Muscle layer of colon (tissue), 2 donors: ENCODE measurements around the gene FECH.

Experiments
- H3K27ac ChIP-seq: one replicate; pipeline ENCODE4 v1.7.0; 2013; ENCODE audit warnings: low read depth, mild to moderate bottlenecking, low read length, moderate library complexity
- H3K27me3 ChIP-seq, 2 donors: one replicate each; pipeline ENCODE4 v1.7.0; 2013; ENCODE audit warnings: low read length in 2 of 2, mild to moderate bottlenecking in 2 of 2; ENCODE audit not compliant: insufficient read depth in 2 of 2, control insufficient read depth in 1 of 2
- H3K36me3 ChIP-seq: one replicate; pipeline ENCODE4 v1.7.0; 2013; ENCODE audit warnings: mild to moderate bottlenecking, low read length; ENCODE audit not compliant: insufficient read depth
- H3K4me1 ChIP-seq: one replicate; pipeline ENCODE4 v1.7.0; 2013; ENCODE audit warnings: mild to moderate bottlenecking, low read length; ENCODE audit not compliant: insufficient read depth
- H3K4me3 ChIP-seq, 2 donors: one replicate each; pipeline ENCODE4 v1.7.0; 2013; ENCODE audit warnings: low read length in 2 of 2, low read depth in 1 of 2, mild to moderate bottlenecking in 1 of 2, moderate library complexity in 1 of 2
- H3K9ac ChIP-seq: one replicate; pipeline ENCODE4 v1.7.0; 2013; ENCODE audit warnings: low read length
- H3K9me3 ChIP-seq: one replicate; pipeline ENCODE4 v1.7.0; 2013; ENCODE audit warnings: mild to moderate bottlenecking, low read length
- donor health status: abdominal sarcoma.
- donor health status: Adenocarcinoma of cecum.

Gene FECH

DNA sequence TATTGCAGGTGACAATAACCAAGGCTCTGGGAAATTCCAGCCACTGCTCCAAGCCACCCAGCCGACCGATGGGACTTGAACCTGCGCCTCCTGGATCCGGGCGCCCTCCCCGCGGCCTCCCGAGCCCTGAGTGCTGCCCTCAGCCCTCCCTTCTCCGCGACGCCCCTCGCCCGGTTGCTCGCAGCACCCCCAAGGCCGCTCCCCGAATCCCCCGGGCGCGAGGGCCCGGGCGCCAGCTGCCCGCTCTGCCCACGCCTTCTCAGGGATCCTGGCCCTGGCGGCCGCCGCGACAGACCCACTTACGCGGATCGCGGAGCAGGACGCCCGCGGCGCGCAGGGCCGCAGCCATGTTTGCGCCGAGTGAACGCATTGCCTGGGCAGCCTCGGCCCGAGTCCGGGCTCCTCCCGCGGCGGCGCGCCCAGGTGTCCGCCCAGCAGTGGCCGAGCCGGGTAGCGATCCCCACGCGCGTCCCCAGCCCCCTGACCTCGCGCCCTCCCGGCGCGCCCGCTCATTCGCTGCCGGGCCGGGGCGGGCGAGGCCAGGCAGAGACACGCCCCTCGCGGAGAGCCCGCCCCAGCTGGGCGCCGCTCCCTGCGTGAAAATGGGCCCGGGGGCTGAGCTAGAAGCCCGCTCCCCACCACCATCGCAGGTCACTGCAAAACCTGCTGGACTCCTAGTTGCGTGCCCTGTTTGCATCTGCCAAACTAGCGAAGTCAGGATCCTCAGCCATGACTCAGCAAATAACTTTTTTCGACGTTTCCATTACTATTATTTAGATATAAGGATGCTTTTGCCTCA lies at the start of gene FECH:
Gene FECH, minus strand, starts transcription at position 452 of the 799 bp plus-strand sequence. Its CDS starts 82 bp downstream, at position 370.
- Histone ChIP-seq H3K9me3 (no peaks in the 10 kb centered on the region), H3K36me3 (no peaks in the 10 kb centered on the region), H3K27ac (peak within 1 kb of the TSS; percentile 73), H3K9ac (peak within 1 kb of the TSS; percentile 81), H3K27me3 (no peaks in the 10 kb centered on the region), H3K4me3 (peak within 1 kb of the TSS; percentile 80 to 89), H3K4me1 (peaks cover 10% of the 10 kb centered on the region)

DNA sequence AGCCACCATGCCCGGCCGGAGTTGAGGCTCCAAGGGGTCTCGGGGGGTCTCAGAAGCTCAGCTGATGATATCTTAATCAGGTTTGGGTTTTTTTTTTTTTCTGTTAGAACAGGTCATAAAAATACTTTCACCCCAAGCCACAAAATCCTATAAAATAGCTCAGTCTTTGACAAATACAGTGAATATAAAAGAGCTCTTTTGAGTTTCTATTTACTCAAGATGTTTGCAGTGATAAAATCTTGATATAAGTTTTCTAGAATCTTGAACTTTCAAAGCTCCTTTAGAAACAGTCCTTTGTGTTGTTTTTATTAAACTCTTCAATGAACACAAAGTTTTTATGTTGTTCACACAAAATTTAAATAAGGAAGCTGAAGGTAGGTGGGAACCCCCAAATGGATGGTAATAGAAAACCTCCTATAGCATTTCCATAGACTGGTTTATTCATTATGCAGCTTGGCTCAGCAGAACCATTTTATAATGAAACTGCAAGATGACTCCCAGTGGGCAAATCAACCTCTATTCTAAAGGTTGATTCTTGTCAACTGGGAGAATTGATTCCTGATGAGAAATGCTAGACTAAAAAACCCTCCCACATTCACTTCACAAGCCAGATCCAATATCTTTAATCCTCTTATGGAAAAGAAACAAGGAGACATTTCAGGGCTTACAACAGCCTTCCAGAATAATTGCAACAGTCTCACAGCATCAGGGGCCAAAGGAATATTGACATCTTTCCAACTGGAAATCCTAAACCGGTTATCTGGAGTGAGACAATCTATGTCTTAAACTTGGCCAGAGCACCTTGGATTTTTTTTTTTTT lies 48.7 kb upstream of the FECH start:
- Histone ChIP-seq H3K9ac (no peak overlapping the region), H3K27me3 (no peaks in the 10 kb centered on the region), H3K9me3 (no peaks in the 10 kb centered on the region), H3K4me1 (peaks cover 9% of the 10 kb centered on the region), H3K27ac (no peak overlapping the region), H3K36me3 (no peaks in the 10 kb centered on the region), H3K4me3 (no peak overlapping the region)

- Histone ChIP-seq H3K27me3 (no peaks in the 10 kb centered on the region), H3K9ac (no peak overlapping the region), H3K4me3 (no peak overlapping the region), H3K27ac (no peak overlapping the region), H3K9me3 (no peaks in the 10 kb centered on the region), H3K36me3 (no peaks in the 10 kb centered on the region), H3K4me1 (peaks cover 9% of the 10 kb centered on the region)
Measured at GRCh38 chr18:57631697-57632096, 45.2 kb upstream of the FECH start.

DNA sequence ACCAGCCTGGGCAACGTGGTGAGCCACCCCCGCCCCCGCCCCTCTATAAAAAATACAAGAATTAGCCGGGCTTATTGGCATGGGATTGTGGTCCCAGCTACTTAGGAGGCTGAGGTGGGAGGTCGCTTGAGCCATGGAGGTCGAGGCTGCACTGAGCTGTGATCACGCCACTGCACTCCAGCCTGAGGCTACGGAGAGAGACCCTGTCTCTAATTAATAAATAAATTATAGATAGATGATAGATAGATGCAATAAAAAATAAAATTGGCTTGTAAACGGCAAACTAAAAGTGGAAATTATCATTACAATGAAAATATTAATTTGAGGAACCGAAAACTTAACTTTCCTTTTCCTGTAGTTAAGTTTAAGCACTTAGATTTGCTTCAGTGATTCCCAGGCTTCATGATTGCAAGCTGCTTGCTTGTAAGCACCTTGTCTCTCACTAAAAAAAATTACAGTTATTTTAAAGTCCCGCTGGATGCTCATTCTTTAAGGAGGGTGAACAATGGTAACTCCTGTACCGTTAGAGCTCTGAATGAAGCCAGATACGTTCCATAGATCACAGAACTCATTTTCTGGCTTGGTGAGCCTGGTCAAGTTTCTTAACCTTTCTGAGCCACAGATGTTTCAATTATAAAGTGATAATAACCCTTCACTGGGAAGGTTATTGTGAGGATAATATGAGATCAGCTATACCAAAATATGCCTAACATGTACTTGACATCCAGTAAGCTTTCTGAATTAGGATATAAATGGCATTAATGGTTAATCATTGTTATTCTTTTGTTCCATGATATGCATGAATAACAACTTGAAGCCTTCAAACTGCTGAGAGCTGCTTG lies 44.5 kb upstream of the FECH start:
- Histone ChIP-seq H3K36me3 (no peaks in the 10 kb centered on the region), H3K27me3 (no peaks in the 10 kb centered on the region), H3K4me3 (peak overlapping the region; percentile 45 to 95), H3K9me3 (no peaks in the 10 kb centered on the region), H3K9ac (peak overlapping the region; percentile 44), H3K27ac (peak overlapping the region; percentile 59), H3K4me1 (peaks cover 9% of the 10 kb centered on the region)

DNA sequence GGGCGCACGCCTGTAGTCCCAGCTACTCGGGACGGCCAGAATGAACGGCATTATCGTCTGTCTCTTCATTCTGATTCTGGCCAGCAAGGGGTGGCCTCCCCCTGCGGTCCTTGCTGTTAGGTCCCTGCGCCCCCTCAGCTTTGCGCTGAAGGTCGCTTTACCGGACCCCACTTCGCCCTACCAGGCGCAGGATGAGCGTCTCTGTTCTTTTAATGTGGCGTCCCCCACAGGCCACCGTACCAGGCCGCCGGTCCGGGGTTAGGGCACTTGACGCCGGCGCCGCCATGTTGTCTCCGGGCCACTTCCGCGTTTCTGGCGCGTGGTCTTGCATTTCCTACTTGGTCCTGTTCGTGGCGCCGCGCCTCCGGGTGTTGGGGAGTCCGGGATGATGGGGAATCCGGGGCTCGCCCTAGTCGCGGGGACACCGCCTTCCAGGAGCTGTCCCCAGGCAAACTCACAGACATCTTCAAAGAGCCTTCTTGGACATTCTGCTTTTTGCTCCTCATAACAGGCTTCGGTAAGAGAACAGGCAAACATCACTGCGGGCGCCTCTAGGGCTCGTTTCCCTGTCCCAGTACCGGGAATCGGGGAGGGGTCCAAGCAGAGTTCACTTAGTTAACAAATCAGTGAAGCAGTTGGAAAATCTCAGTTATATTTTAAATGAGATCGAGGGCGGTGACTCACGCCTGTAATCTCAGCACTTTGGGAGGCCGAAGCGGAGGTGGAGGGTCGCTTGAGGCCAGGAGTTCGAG lies 43.7 kb upstream of the FECH start:
- Histone ChIP-seq H3K4me3 (peak overlapping the region; percentile 45 to 95), H3K9ac (peak overlapping the region; percentile 44), H3K9me3 (no peaks in the 10 kb centered on the region), H3K4me1 (peaks cover 9% of the 10 kb centered on the region), H3K27ac (peak overlapping the region; percentile 59), H3K27me3 (no peaks in the 10 kb centered on the region), H3K36me3 (no peaks in the 10 kb centered on the region)

- Histone ChIP-seq H3K9ac (no peak overlapping the region), H3K36me3 (no peaks in the 10 kb centered on the region), H3K27ac (peak overlapping the region; percentile 59), H3K9me3 (no peaks in the 10 kb centered on the region), H3K4me3 (peak overlapping the region in 1 of 2 donors; percentile 95), H3K4me1 (peaks cover 9% of the 10 kb centered on the region), H3K27me3 (no peaks in the 10 kb centered on the region)
Measured at GRCh38 chr18:57629422-57629821, 42.9 kb upstream of the FECH start.

DNA sequence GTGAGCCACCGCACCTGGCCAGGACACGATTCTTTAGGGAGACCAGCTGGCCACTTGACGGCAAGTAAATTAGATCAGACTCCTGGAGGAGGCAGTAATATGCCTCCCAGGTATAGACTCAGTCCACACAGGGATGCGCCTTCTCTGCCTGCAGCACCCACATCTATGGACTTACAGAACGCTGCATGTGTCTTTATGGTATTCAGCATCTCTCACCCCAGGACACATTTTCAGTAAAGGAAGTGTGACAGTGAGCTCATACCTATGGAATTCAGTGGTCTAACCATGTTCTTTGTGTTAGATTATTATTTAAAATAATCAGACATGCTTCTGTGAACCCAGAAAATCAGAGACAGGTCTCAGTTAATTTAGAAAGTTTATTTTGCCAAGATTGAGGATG lies 41.0 kb upstream of the FECH start:
- H3K9me3 ChIP-seq, result no peaks in the 10 kb centered on the region
- H3K27ac ChIP-seq, result no peak overlapping the region
- no peak overlapping the region for H3K9ac ChIP-seq
- peaks cover 9% of the 10 kb centered on the region for H3K4me1 ChIP-seq
- no peaks in the 10 kb centered on the region for H3K27me3 ChIP-seq
- no peaks in the 10 kb centered on the region for H3K36me3 ChIP-seq
- no peak overlapping the region for H3K4me3 ChIP-seq

GRCh38 chr18:57624988-57625387 lies 38.5 kb upstream of the FECH start:
- H3K27ac ChIP-seq, result no peak overlapping the region
- no peak overlapping the region for H3K9ac ChIP-seq
- H3K4me1 ChIP-seq, result peaks cover 9% of the 10 kb centered on the region
- no peak overlapping the region for H3K4me3 ChIP-seq
- no peaks in the 10 kb centered on the region for H3K9me3 ChIP-seq
- H3K27me3 ChIP-seq, result no peaks in the 10 kb centered on the region
- H3K36me3 ChIP-seq, result no peaks in the 10 kb centered on the region

- H3K27me3 ChIP-seq, result no peaks in the 10 kb centered on the region
- H3K9me3 ChIP-seq, result no peaks in the 10 kb centered on the region
- peak overlapping the region; percentile 78 for H3K9ac ChIP-seq
- no peaks in the 10 kb centered on the region for H3K36me3 ChIP-seq
- H3K4me3 ChIP-seq, result peak overlapping the region; percentile 84 to 87
- peaks cover 9% of the 10 kb centered on the region for H3K4me1 ChIP-seq
- H3K27ac ChIP-seq, result peak overlapping the region; percentile 92
Measured at GRCh38 chr18:57621246-57621604, 34.7 kb upstream of the FECH start.

DNA sequence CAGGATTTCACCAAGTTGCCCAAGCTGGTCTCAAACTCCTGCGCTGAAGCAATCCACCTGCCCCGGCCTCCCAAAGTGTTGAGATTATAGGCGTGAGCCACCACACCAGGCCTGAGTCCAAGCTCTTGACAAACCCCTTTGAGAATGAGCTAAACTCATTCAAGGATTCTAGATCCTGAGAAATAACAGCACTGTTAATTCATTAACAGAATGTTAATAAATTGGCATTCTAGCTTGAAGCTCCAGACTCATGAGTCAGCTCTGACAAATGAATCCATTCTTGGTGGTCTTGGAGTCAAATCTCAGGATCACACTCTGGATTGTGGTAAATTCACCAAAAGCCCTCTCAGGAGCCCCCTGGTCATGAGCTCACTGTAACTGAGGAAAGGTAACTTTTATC lies 33.4 kb upstream of the FECH start:
- Histone ChIP-seq H3K4me1 (peaks cover 9% of the 10 kb centered on the region), H3K9ac (no peak overlapping the region), H3K4me3 (no peak overlapping the region), H3K27me3 (no peaks in the 10 kb centered on the region), H3K9me3 (no peaks in the 10 kb centered on the region), H3K27ac (no peak overlapping the region), H3K36me3 (peaks cover 5% of the 10 kb centered on the region)
